ENCODE measurements around the gene FXYD2. TPM values are rescaled to one million over a fixed set of nuclear protein-coding genes. Genes with fewer than 3 reads are reported as not detected.

Gene FXYD2
- total and polyA plus RNA-seq, 2 of the 13 experiments (the other 11 are each of a cell fraction or from before 2014, with no cell fraction given): 45.9 to 106 TPM

DNA sequence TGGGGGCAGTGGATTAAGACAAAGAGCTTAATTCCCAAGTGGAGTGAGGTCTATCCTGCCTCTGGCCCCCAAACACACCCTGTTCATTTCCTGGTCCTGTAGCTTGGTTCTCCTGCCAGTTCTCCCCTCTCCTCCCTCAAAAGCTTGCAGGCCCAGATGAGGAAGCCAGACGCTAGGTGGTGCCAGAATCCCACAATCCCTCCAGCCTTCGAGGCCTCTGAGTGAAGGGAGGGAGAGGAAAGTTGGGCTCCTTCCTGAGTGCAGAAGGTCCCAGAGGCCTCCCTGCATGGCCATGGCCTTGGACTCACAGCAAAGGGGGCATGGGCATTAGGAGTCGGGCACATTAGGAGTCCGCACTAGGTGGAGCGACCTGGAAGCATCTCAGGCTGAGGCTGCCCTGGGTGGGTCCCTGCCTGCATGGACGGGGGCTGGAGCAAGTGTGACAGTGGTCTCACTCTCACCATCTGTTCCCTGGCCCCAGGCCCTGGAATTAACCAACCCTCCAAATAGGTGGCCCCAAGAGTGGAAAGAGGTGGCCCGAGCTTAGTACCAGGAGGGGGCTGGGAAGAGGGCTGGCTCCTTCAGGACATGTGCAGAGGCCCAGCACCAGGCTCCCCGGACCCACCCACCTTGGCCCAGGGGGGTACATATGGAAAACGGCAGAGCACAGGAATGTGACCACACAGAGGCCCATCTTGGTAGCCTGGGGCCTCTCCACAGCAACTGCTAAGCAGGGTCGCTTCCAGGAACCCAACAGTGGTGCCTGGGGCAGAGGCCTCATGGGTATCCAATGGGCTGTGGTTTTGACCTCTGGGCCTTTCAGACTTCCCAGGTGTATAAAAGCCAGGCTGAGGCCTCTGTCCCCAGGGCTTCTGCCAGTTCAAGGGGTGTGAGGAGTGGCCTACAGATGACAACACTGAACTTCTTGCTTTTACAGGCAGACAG, 5.2 kb downstream of the FXYD2 start (continued):
- TF ChIP-seq, protein P1, sequence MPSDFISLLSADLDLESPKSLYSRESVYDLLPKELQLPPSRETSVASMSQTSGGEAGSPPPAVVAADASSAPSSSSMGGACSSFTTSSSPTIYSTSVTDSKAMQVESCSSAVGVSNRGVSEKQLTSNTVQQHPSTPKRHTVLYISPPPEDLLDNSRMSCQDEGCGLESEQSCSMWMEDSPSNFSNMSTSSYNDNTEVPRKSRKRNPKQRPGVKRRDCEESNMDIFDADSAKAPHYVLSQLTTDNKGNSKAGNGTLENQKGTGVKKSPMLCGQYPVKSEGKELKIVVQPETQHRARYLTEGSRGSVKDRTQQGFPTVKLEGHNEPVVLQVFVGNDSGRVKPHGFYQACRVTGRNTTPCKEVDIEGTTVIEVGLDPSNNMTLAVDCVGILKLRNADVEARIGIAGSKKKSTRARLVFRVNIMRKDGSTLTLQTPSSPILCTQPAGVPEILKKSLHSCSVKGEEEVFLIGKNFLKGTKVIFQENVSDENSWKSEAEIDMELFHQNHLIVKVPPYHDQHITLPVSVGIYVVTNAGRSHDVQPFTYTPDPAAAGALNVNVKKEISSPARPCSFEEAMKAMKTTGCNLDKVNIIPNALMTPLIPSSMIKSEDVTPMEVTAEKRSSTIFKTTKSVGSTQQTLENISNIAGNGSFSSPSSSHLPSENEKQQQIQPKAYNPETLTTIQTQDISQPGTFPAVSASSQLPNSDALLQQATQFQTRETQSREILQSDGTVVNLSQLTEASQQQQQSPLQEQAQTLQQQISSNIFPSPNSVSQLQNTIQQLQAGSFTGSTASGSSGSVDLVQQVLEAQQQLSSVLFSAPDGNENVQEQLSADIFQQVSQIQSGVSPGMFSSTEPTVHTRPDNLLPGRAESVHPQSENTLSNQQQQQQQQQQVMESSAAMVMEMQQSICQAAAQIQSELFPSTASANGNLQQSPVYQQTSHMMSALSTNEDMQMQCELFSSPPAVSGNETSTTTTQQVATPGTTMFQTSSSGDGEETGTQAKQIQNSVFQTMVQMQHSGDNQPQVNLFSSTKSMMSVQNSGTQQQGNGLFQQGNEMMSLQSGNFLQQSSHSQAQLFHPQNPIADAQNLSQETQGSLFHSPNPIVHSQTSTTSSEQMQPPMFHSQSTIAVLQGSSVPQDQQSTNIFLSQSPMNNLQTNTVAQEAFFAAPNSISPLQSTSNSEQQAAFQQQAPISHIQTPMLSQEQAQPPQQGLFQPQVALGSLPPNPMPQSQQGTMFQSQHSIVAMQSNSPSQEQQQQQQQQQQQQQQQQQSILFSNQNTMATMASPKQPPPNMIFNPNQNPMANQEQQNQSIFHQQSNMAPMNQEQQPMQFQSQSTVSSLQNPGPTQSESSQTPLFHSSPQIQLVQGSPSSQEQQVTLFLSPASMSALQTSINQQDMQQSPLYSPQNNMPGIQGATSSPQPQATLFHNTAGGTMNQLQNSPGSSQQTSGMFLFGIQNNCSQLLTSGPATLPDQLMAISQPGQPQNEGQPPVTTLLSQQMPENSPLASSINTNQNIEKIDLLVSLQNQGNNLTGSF (CRISPR knock-in tag; IDR thresholded peaks at IDR 0.05): no peak
- TF ChIP-seq NCOA1 (CRISPR knock-in tag; IDR thresholded peaks at IDR 0.05) (no peak), ZFP90 (CRISPR knock-in tag; IDR thresholded peaks at IDR 0.05; ENCODE audit: borderline replicate concordance) (no peak), ZNF83 (CRISPR knock-in tag; IDR thresholded peaks at IDR 0.05; ENCODE audit: borderline replicate concordance) (no peak), TBX3 (IDR thresholded peaks at IDR 0.05; ENCODE audit: borderline replicate concordance) (no peak), CHD2 (IDR thresholded peaks at IDR 0.05; ENCODE audit: low read depth, low read length) (no peak), NBN (conservative IDR thresholded peaks at IDR 0.05) (no peak), MTA3 (CRISPR knock-in tag; IDR thresholded peaks at IDR 0.05) (no peak)
- TF ChIP-seq, protein P2, sequence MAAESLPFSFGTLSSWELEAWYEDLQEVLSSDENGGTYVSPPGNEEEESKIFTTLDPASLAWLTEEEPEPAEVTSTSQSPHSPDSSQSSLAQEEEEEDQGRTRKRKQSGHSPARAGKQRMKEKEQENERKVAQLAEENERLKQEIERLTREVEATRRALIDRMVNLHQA (CRISPR knock-in tag; IDR thresholded peaks at IDR 0.05): no peak
- TF ChIP-seq, protein P3, sequence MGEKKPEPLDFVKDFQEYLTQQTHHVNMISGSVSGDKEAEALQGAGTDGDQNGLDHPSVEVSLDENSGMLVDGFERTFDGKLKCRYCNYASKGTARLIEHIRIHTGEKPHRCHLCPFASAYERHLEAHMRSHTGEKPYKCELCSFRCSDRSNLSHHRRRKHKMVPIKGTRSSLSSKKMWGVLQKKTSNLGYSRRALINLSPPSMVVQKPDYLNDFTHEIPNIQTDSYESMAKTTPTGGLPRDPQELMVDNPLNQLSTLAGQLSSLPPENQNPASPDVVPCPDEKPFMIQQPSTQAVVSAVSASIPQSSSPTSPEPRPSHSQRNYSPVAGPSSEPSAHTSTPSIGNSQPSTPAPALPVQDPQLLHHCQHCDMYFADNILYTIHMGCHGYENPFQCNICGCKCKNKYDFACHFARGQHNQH (CRISPR knock-in tag; IDR thresholded peaks at IDR 0.05): no peak
- TF ChIP-seq, protein P4, sequence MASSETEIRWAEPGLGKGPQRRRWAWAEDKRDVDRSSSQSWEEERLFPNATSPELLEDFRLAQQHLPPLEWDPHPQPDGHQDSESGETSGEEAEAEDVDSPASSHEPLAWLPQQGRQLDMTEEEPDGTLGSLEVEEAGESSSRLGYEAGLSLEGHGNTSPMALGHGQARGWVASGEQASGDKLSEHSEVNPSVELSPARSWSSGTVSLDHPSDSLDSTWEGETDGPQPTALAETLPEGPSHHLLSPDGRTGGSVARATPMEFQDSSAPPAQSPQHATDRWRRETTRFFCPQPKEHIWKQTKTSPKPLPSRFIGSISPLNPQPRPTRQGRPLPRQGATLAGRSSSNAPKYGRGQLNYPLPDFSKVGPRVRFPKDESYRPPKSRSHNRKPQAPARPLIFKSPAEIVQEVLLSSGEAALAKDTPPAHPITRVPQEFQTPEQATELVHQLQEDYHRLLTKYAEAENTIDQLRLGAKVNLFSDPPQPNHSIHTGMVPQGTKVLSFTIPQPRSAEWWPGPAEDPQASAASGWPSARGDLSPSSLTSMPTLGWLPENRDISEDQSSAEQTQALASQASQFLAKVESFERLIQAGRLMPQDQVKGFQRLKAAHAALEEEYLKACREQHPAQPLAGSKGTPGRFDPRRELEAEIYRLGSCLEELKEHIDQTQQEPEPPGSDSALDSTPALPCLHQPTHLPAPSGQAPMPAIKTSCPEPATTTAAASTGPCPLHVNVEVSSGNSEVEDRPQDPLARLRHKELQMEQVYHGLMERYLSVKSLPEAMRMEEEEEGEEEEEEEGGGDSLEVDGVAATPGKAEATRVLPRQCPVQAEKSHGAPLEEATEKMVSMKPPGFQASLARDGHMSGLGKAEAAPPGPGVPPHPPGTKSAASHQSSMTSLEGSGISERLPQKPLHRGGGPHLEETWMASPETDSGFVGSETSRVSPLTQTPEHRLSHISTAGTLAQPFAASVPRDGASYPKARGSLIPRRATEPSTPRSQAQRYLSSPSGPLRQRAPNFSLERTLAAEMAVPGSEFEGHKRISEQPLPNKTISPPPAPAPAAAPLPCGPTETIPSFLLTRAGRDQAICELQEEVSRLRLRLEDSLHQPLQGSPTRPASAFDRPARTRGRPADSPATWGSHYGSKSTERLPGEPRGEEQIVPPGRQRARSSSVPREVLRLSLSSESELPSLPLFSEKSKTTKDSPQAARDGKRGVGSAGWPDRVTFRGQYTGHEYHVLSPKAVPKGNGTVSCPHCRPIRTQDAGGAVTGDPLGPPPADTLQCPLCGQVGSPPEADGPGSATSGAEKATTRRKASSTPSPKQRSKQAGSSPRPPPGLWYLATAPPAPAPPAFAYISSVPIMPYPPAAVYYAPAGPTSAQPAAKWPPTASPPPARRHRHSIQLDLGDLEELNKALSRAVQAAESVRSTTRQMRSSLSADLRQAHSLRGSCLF (CRISPR knock-in tag; IDR thresholded peaks at IDR 0.05; ENCODE audit: borderline replicate concordance): no peak
- TF ChIP-seq, protein P5, sequence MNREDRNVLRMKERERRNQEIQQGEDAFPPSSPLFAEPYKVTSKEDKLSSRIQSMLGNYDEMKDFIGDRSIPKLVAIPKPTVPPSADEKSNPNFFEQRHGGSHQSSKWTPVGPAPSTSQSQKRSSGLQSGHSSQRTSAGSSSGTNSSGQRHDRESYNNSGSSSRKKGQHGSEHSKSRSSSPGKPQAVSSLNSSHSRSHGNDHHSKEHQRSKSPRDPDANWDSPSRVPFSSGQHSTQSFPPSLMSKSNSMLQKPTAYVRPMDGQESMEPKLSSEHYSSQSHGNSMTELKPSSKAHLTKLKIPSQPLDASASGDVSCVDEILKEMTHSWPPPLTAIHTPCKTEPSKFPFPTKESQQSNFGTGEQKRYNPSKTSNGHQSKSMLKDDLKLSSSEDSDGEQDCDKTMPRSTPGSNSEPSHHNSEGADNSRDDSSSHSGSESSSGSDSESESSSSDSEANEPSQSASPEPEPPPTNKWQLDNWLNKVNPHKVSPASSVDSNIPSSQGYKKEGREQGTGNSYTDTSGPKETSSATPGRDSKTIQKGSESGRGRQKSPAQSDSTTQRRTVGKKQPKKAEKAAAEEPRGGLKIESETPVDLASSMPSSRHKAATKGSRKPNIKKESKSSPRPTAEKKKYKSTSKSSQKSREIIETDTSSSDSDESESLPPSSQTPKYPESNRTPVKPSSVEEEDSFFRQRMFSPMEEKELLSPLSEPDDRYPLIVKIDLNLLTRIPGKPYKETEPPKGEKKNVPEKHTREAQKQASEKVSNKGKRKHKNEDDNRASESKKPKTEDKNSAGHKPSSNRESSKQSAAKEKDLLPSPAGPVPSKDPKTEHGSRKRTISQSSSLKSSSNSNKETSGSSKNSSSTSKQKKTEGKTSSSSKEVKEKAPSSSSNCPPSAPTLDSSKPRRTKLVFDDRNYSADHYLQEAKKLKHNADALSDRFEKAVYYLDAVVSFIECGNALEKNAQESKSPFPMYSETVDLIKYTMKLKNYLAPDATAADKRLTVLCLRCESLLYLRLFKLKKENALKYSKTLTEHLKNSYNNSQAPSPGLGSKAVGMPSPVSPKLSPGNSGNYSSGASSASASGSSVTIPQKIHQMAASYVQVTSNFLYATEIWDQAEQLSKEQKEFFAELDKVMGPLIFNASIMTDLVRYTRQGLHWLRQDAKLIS (CRISPR knock-in tag; IDR thresholded peaks at IDR 0.05): no peak

All from HepG2 (cell line).